Measurements from ENCODE around the gene PTGS1.
"Not testable (repeated sequence)": the region's sequence is repeated elsewhere in the genome, so short reads cannot be mapped to it uniquely, and the experiment has no call there.

Gene PTGS1

DNA sequence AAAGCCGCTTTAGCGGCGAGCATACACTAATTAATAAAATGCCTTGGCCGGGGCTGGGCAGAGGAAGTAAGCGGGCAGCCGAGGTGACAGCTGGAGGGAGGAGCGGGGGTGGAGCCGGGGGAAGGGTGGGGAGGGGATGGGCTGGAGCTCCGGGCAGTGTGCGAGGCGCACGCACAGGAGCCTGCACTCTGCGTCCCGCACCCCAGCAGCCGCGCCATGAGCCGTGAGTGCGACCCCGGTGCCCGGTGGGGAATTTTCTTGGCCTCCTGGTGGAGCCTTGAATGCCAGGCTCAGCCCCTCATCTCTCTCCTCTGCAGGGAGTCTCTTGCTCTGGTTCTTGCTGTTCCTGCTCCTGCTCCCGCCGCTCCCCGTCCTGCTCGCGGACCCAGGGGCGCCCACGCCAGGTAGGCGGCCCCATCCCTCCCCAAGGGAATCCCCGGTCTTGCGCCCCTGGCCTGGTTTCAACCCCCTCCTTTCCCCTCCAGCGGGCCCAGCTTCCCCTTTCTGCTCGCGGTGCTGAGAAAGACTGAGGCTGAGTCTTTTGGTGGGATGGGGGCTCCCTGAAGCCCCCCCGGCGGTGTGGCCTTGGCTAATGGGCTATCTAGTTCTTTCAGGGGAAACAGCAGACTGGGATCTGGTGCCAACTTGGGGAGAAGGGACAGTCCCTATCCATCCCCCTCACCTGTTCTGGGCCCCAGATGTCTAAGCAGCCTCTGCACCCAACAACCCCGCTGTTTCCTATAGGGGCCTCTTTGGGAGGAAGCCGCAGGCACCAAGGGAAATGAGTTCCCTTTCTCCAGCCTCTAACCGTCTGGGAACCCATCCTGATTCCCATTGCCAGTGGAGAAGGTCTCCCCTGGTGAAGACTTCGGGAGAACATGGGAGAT, at the start of gene PTGS1:
TSS of gene PTGS1 (plus strand) at position 156 of the 887 bp plus-strand sequence. CDS start at position 217, 61 bp downstream.
- DNase-seq (ENCODE audit: low read depth in 1 of 2, low spot score in 1 of 2), result no peak

DNA sequence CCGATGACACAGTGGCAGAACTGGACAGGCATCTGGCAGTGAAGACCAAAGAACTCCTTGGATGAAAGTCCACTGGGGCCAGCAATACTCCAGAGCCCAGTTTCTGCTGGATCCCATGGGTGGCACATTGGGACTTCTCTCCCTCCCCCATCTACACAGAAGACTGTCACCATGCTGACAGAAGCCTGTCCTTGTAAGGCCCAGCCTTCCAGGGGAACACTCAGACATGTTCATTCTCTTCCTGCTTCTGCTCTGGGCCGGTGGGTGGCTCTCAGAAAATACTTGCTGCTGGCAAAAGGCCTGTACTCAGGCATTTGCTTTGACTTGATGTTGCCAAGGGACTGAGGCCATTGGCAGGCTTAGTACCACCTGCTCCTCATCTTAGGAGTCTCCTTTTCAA, 48.3 kb upstream of the PTGS1 start:
- DNase-seq (ENCODE audit: low read depth in 1 of 2, low spot score in 1 of 2), result no peak

DNA sequence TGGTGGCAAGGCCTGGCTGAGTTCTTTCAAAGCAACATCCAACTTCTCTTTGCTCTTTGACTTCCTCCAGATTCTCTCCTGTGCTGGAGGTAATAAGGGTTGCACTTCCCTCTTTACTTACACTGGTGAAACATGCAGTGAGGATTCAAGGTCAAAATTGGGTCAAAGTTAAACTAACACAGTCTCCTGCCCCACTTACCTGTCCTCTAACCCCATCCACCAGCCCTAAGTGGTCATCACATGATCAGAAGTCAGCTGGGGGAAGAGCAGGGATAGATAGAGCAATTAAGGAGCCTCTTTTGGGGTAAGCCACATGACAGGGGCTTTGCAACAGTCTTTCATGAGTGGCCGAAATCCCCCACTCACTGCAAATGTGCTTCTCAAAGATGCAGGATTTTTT, 46.2 kb upstream of the PTGS1 start:
- DNase-seq (ENCODE audit: low read depth in 1 of 2, low spot score in 1 of 2), result not testable (repeated sequence)

DNA sequence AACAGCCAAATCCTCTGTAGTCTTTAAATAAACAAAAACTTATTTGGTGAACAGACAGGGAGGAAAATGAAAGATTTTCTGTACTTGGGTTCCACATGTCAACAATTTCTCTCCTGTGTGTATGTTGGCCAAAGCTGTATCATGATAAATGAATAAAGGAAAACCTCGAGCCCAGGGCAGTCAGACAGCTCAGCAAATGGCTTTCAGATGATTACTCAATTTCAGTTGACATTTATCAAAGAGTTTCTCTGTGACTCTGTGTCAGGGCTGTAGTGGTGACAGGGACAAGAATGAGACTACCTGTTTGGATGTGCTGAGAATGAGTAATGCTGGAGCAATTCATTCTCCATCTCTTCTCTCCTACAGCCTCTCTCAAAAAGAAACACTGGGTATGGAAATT, 45.7 kb upstream of the PTGS1 start:
- DNase-seq (ENCODE audit: low read depth in 1 of 2, low spot score in 1 of 2), result no peak

DNA sequence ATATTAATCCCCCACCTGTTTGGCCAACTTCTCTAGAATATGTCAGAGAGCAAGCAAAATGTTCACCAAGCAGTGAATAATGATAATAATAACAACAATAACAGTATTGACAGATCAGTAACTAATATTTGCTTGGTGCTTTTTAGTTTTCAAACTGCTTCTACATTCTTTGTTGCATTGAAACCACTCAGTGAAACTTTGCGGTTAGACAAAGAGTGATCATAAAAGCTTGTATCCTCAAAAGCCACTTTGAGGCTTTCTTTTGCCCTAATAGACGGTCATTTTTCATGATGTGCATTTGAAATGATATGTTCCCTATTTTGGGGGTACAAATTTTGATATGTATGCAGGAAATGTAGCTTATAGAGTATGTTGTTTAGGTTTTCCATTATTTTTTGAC, 43.6 kb upstream of the PTGS1 start:
- no peak for DNase-seq (ENCODE audit: low read depth in 1 of 2, low spot score in 1 of 2)

DNA sequence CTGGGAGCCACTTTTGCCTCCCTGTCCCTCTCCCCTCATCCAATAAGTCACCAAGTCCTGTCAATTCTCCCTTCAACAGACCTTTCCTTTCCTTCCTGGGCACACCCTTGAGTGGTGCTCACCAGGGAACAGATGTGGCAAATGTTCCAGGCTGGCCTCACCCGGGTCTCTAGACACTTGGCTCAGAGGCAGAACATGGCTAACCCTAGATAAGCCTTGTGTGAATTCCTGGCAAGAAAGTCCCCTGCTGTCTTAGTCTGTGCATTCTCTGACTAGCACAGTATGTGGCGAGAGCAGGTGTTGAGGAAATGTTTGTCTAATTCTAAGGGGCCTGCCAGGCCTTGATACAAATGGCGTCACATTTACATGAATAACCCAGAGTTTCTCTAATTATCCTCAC, 41.2 kb upstream of the PTGS1 start:
- DNase-seq (ENCODE audit: low read depth in 1 of 2, low spot score in 1 of 2), result no peak

DNA sequence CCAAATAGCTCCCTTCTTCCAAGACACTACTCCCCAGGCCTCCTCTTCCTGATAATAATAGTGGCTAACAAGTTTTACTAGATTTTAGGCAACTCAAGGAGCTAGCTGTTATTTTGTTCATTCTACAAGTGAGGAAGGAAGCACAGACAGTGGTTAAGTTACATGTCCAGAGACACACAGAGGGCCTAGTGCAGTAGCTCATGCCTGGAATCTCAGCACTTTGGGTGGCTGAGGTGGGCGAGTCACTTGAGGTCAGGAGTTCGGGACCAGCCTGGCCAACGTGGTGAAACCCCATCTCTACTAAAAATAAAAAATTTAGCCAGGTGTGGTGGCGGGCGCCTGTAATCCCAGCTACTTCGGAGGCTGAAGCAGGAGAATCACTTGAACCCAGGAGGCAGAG, 40.4 kb upstream of the PTGS1 start:
- not testable (repeated sequence) for DNase-seq (ENCODE audit: low read depth in 1 of 2, low spot score in 1 of 2)

DNA sequence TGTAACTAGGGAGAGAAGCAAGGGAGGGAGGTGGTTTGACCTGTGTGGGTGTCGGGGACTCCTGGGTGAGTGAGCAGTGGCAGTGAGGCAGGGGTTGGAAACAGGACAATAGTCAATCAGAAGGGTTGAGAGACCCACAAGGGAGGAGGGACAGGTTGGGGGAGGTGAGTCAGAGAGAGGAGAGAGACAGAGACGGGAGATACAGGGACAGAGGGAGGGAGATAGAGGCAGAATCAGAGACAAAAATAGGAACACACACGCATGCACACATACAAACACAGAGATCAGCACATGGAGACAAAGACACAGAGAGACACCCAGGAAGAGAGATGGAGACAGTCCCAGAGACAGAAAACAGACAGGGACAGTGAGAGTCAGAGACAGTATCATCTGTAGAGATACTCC, 39.3 kb upstream of the PTGS1 start:
- no peak for DNase-seq (ENCODE audit: low read depth in 1 of 2, low spot score in 1 of 2)

DNA sequence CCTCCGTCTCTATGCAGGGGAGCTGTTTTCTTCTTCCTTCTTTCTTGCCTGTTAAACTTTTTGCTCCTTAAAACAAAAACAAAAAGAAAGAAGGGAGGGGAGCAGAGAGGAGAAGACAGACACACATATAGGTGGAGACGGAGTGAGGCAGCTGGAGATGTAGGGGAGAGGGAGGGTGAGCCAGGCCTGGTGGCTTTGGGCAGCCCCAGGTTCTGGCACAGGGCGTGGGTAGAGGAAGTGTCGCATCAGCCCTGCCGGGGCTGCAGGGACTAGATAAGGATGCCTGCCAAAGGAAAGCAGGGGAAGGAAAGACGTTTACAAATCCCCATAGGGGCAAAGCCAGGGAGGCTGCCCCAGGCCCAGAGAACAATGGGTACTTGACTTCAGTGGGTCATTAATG, 38.7 kb upstream of the PTGS1 start:
- no peak for DNase-seq (ENCODE audit: low read depth in 1 of 2, low spot score in 1 of 2)

DNA sequence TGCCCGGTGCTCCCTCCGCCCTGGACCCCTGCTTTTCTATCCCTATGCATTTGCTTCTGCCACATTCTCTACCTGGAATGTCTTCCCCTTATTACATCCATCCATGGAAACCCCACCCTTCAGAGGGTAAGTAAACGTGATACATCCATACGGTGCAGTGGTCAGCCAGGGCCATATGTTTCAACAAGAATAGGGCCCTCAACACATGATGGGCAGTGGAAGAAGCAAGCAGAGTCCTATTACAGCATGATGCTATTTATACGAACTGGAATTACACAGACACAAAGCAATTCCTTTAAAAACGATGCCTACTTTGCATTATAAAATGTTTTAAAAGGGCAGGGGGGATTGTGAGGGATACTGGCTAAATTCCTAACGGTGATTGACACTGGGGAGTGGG, 38.2 kb upstream of the PTGS1 start:
- no peak for DNase-seq (ENCODE audit: low read depth in 1 of 2, low spot score in 1 of 2)

DNA sequence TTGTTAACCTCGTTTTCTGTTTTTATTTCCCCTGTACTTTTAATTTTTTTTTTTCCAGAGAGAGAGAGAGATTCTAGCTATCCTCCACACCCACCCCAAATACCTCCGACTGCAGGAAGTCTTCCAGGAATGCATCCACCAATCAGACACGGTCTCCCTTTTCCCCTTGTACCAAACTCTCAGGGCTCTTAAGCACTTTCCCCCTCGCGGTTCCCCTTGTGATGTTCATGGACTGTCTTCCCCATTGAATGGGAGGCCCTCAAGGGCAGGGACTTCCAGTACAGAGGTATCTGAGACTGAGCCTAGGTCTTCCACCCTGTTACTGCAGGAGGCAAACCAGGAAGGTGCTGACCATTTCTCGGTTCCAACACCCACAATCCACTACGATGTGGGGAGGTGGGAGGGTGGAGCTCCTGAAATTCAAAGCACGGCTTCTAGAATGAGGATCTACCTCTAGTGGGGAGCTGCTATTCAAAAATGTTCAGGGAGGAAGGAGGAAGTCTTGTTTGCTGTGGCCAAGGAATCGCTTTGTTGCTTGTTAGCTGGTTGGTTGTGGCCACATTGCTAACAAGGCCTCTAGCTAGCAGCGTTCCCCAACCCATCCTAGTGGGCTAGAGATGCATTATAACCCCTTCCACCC, 37.5 kb upstream of the PTGS1 start:
- no peak for DNase-seq (ENCODE audit: low read depth in 1 of 2, low spot score in 1 of 2)

DNA sequence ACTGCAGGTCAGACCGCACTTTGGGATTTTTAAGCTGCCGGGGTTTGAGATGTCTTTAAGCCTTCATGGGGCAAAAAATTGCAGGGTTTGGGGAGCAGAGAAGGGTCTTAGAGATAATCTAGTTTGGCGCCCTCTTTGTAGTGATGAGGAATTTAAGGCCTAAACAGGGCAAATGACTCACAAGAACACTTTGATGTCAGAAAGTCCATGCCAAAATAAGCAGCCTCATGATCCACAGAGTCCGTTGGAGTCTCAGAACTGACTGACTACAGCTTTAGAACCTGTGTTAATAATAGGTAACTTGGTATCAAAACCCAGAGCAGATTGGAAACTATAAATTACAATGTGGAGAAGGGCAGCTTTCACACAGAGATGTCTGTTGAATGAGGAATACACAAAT, 35.9 kb upstream of the PTGS1 start:
- no peak for DNase-seq (ENCODE audit: low read depth in 1 of 2, low spot score in 1 of 2)

DNA sequence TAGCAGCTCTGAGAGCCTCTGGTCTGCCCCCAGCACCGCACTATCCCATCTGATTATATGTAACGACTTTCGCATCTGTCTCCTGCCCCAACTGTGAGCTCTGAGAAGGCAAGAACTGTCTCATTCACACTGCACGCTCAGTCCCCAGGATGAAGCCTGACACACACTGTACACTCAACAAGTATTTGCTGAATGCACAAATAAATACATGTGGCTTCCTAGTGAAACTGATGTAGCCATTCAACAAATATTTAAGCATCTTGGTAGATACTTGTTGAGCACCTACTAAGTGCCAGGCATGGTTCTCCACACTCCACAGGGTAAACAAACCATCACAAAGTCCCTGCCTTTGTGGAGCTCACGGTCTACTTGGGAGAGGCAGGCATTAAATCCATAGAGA, 34.6 kb upstream of the PTGS1 start:
- DNase-seq (ENCODE audit: low read depth in 1 of 2, low spot score in 1 of 2), result no peak

DNA sequence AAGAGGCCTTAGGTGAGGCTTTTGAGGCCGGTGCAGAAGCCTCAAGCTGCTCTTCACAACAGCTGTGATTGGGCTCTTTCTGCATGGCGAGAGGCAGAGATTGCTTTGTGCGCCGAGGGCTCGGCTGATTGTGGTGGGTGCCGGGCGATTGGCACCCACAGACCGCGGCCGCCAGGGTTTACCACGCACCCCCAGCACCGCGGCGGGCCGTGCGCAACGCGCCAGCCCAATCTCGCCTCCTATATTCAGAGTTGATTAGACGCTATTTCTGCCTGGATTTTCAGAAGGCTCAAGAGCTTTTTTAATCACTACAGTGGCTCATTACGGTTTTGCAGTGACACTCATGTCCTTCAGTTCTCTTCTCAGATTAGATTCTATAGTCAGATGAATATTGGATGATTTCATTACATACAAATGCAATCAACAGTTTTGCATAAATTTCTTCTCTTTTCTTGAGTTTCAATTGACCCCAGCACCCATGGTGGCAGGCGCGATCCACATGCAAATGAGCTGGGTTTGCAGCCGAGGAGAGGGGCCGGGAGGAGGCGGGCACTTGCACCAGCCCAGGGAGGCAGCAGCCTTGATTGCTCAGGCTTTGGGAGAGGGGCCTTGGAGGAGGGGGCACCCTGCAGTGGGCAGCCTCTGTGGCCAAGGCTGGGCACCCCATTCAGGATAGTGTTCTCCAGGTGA, 33.8 kb upstream of the PTGS1 start:
- DNase-seq (ENCODE audit: low read depth in 1 of 2, low spot score in 1 of 2), result no peak

DNA sequence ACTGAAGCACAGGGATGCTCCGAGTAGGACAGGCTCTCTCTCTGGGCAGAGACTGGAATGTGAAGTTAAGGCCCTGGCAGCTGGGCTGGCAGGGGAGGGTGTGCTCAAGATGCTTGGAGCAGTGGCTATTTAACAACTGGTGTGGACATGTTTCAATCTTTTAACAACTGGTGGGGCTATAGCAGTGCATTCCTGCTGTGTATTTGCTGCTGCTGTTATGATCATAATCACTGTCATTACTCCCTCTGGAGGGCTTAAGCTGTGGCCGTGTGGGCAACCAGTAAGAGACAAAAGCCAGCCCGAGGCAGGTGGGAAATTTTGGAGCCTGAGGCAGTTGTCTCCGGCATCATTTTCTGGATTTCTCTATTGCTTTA, 33.3 kb upstream of the PTGS1 start:
- DNase-seq (ENCODE audit: low read depth in 1 of 2, low spot score in 1 of 2), result no peak

DNA sequence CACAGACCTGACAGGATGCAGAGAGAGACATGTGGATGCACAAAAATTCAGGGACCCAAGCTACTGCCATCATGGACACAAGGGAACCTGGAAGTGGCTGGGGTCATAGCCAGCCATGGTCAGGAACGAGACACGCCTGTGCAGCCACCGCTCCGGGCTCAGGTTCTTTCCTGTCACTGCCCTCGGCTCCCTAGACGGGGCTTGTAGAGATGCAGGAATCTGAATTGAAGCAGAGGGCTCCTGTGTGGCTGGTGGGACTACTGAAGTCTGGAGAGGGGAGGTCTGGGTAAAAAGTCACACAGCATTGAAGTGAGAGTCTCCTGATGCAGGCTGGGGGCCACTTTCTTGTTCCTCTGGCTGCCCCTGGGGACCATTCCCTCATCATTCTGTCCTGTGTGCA, 32.3 kb upstream of the PTGS1 start:
- no peak for DNase-seq (ENCODE audit: low read depth in 1 of 2, low spot score in 1 of 2)

DNA sequence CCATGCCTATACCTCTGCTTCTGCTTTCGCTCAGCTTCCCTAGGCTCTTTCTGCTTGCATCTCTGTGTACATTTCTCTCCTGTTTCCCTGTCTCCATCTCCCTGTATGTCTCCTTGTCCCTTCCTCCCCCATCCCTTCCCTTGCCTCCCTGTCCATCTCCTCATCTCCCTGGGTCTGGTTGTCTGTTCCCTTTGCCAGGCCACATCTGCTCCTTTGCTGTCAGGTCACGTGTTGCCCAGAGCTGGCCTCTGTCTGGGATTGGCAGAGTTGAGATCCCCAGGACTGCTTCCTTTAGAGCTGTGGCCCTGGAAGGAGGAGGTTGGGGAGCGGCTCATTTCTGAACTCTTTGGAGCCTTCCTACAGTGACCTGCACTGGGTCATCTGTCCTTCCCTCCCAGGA, 31.8 kb upstream of the PTGS1 start:
- no peak for DNase-seq (ENCODE audit: low read depth in 1 of 2, low spot score in 1 of 2)

DNA sequence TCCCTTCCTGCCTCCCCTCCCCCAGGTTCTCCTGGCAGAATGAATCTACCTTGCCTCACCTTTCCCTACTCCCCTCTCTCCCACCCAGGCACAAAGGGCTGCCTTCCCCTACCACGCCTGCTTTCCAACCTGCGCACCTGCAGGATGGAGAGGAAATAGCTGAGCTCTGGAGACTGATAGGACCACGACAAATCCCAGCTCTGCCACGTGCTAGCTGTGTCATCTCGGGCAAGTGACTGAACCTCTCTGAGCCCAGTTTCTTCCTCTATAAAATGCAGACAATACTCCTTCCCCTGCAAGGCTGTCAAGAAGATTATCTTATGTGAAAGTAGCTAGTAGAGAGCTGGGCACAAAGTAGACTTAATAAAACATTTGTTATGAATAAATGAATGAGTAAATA, 31.2 kb upstream of the PTGS1 start:
- no peak for DNase-seq (ENCODE audit: low read depth in 1 of 2, low spot score in 1 of 2)

DNA sequence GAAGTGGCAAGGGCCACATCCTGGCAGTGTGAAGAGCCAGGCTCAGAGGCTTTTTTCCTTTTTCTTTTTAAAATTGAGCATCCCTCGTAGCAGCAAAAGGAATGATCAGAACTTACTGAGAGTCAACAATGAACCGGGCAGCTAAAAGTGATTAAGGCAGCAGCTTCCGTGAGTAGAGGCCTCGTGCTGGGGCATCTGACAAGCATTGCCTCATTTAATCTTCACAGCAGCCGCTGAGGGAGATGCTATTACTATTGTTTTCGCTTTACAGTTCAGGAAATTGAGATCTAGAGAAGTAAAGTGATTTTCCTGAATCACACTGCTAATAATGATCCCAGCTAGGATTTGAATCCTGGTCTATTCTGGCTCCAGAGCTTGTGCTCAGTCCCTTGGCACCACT, 30.7 kb upstream of the PTGS1 start:
- no peak for DNase-seq (ENCODE audit: low read depth in 1 of 2, low spot score in 1 of 2)

DNA sequence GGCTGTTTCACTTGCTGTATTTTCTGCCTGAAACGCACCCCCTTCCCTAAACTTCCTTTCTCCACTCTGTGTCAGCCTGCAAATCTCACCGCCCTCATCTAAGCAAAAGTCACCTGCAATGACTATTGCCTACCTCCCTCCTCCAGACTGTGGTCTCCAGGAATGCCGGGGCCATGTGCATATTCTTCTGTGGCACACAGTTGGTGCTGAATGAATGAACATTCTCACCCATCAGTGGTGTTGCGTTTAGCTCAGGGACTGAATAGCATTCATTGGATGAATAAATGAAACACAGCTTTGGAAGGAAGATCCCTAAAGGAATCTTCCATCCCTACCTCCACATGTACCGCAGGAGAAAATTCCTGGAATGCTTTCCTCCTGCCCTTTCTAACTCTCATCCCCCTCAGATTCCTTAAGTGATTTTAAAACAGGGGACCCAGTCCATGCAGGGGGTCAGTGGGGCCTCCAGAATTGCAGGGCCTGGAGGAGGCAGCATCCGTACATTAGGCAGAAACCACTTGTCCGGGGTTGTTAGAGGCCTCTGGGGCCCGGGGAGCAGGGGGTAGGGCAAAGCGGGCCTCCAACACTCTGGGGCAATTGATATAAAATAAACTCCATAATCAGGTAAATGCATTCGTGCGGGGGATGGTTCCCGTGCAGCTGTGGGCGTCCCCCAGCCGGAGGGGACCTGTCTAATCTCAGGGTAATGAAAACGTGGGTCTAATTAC, 28.3 kb upstream of the PTGS1 start:
- no peak for DNase-seq (ENCODE audit: low read depth in 1 of 2, low spot score in 1 of 2)

DNA sequence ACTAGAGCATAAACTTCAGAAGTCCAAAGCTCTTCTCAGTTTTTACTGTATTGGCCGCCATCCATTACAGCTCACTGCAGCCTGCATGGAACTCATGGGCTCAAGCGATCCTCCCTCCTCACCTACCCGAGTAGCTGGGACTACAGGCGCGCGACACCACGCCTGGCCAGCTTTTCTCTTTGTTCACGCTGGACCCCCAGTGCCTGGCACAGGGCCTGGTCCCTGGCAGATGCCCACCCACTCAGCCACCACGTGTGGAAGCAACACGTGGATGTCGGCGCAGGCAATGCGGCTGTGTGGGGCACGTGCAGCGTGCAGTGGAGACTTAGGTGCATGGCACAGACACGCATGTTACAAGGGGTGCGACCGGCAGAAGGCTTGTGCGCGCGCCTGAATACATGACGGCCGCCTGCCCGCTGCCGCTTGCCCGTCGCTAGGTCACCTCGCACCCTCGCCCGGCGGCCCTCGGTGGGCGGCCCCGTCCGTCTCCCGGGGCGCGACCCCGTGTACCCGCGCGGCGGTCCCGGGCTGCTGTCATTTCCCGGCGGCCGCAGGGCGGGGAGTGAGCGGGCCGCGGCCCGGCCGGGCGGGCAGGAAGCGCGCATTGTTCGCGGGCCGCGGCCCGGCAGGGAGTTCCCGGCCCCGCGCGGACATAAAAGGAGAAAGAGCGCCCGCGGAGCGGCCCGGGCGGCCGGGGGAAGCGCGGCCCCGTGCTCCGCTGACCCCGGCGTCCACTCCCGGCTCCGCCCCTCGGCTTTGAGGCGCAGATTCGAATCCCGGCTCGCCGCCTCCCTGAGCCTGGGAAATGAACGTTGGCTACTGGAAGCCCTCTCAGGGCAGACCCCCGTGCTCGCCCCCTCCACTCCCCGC, 24.1 kb upstream of the PTGS1 start:
- no peak for DNase-seq (ENCODE audit: low read depth in 1 of 2, low spot score in 1 of 2)

Measured in stimulated activated CD4-positive, alpha-beta T cell treated with anti-CD3 and anti-CD28 coated beads, Interleukin-15, amount 100 ng/mL, for 1 hour (primary cell).